A549 (cell line): ENCODE results near the gene THSD7A. TPM values are rescaled to one million over a fixed set of nuclear protein-coding genes. Genes with fewer than 3 reads are reported as not detected.

Experiments
- ATAC-seq, 2 experiments: fragments of 200-7000 bp in 1 of 2; fragments of >200 bp in 1 of 2; cut with Nextera tagmentation in 1 of 2; cut with Tn5 transposase in 1 of 2; 3 replicates each; pipeline versions ENCODE4 v1.8.0 to v1.9.1; 2018 to 2020; ENCODE audit warnings: mild to moderate bottlenecking in 1 of 2, moderate library complexity in 1 of 2
- CTCF ChIA-PET: fragments of 300-600 bp; sonication (Branson Sonifier 250); formaldehyde crosslinking; extraction: SDS; loops from one replicate; lab custom pipeline; 2021; ENCODE audit warnings: antibody characterized with exemption, inconsistent platforms; lab: Yijun Ruan, JAX
- POLR2A ChIA-PET: fragments of 350-600 bp; formaldehyde crosslinking; extraction: SDS; loops from one replicate; lab custom pipeline; 2021; ENCODE audit warnings: antibody characterized with exemption, inconsistent platforms; lab: Yijun Ruan, JAX
- DNase-seq, 2 experiments: peaks; one replicate each; pipeline versions ENCODE4 v3.0.0 to v3.0.0-alpha.2; 2011 to 2016; ENCODE audit warnings: low read depth in 1 of 2, low spot score in 1 of 2
- FAIRE-seq: peaks from 2 replicates; lab custom pipeline; 2011; peaks lifted over from hg19 to GRCh38; lab: Jason Lieb, UNC
- H3K27ac ChIP-seq, 2 experiments: fragments of >200 bp; sonication (Bioruptor Twin); formaldehyde crosslinking; 3 replicates each; pipeline ENCODE4 v1.5.1; 2016 to 2017
- H3K4me1 ChIP-seq: fragments of >200 bp; sonication (Bioruptor Twin); formaldehyde crosslinking; 3 replicates; pipeline ENCODE4 v1.6.1; 2016
- H3K4me2 ChIP-seq: fragments of >200 bp; sonication (Bioruptor Twin); formaldehyde crosslinking; 3 replicates; pipeline ENCODE4 v1.6.1; 2016
- H3K4me3 ChIP-seq: fragments of >200 bp; sonication (Bioruptor Twin); formaldehyde crosslinking; 3 replicates; pipeline ENCODE4 v1.5.1; 2016
- H3K9me3 ChIP-seq: fragments of >200 bp; sonication (Bioruptor Twin); formaldehyde crosslinking; 3 replicates; pipeline ENCODE4 v1.6.1; 2016
- BHLHE40 ChIP-seq: IDR thresholded peaks from 2 replicates; pipeline ENCODE4 v1.6.1; 2012; ENCODE audit warnings: low read depth, low read length, inconsistent platforms
- CEBPB ChIP-seq, 2 experiments: fragments of >200 bp in 1 of 2; sonication (Bioruptor Twin) in 1 of 2; formaldehyde crosslinking in 1 of 2; IDR thresholded peaks; 2 replicates each; pipeline ENCODE4 v1.6.1; 2012 to 2016
- CHD2 ChIP-seq: fragments of 150-350 bp; IDR thresholded peaks from 2 replicates; pipeline ENCODE4 v1.6.1; 2014; ENCODE audit warnings: low read length; ENCODE audit not compliant: partially characterized antibody
- CHD4 ChIP-seq: fragments of 200-600 bp; sonication (generic); IDR thresholded peaks from 2 replicates; pipeline ENCODE4 v1.6.1; 2016; ENCODE audit warnings: antibody characterized with exemption, mild to moderate bottlenecking, borderline replicate concordance
- EP300 ChIP-seq, 2 experiments: fragments of >200 bp; sonication (Bioruptor Twin); formaldehyde crosslinking; IDR thresholded peaks; 2 replicates in 1 of 2; 3 replicates in 1 of 2; pipeline ENCODE4 v1.6.1; 2016 to 2017
- ESRRA ChIP-seq: fragments of 150-350 bp; IDR thresholded peaks from 2 replicates; pipeline ENCODE4 v1.6.1; 2014; ENCODE audit warnings: mild to moderate bottlenecking, low read length, borderline replicate concordance
- FOSL2 ChIP-seq, 2 experiments: fragments of 450-650 bp in 1 of 2; fragments of >200 bp in 1 of 2; sonication (Bioruptor Twin) in 1 of 2; formaldehyde crosslinking; IDR thresholded peaks; 2 replicates each; pipeline versions ENCODE4 v1.5.0 to v1.6.1; 2016 to 2020; ENCODE audit warnings: mild to moderate bottlenecking in 1 of 2, moderate library complexity in 1 of 2
- HDAC2 ChIP-seq: fragments of 200-600 bp; sonication (generic); IDR thresholded peaks from 2 replicates; pipeline ENCODE4 v1.6.1; 2016
- HOXA7 ChIP-seq: fragments of 250-450 bp; sonication (Bioruptor Pico); IDR thresholded peaks from 2 replicates; pipeline ENCODE4 v1.5.0; 2020; ENCODE audit warnings: mild to moderate bottlenecking, moderate library complexity
- HOXB13 ChIP-seq: fragments of 250-450 bp; sonication (Bioruptor Pico); IDR thresholded peaks from 2 replicates; pipeline ENCODE4 v1.5.0; 2020; ENCODE audit warnings: low read depth, mild to moderate bottlenecking, moderate library complexity
- NFE2L2 ChIP-seq: fragments of 150-350 bp; conservative IDR thresholded peaks from 2 replicates; pipeline ENCODE4 v1.6.1; 2014; ENCODE audit warnings: low read length
- NR3C1 ChIP-seq: fragments of >200 bp; sonication (Bioruptor Twin); formaldehyde crosslinking; IDR thresholded peaks from 3 replicates; pipeline ENCODE4 v1.6.1; 2017
- PHF8 ChIP-seq: fragments of 200-600 bp; sonication (generic); IDR thresholded peaks from 2 replicates; pipeline ENCODE4 v1.6.1; 2016; ENCODE audit warnings: low read depth, mild to moderate bottlenecking, antibody characterized with exemption, moderate library complexity, borderline replicate concordance
- POLR2AphosphoS2 ChIP-seq: conservative IDR thresholded peaks from 2 replicates; pipeline ENCODE4 v1.6.1; 2012; ENCODE audit warnings: low read length, improper control_type of control experiment, inconsistent platforms
- RAD21 ChIP-seq, 2 experiments: fragments of >200 bp in 1 of 2; sonication (Bioruptor Twin) in 1 of 2; formaldehyde crosslinking in 1 of 2; IDR thresholded peaks in 1 of 2; conservative IDR thresholded peaks in 1 of 2; 2 replicates in 1 of 2; 3 replicates in 1 of 2; pipeline ENCODE4 v1.6.1; 2012 to 2018; ENCODE audit warnings: inconsistent platforms in 1 of 2
- RARB ChIP-seq: fragments of 250-450 bp; sonication (Bioruptor Pico); IDR thresholded peaks from 2 replicates; pipeline ENCODE4 v1.8.0; 2021; ENCODE audit warnings: mild to moderate bottlenecking, moderate library complexity
- RCOR1 ChIP-seq: fragments of 150-350 bp; IDR thresholded peaks from 2 replicates; pipeline ENCODE4 v1.6.1; 2014; ENCODE audit warnings: antibody characterized with exemption, low read length, low read depth
- TFCP2L1 ChIP-seq: fragments of 250-450 bp; sonication (Bioruptor Pico); IDR thresholded peaks from 2 replicates; pipeline ENCODE4 v1.5.0; 2021; ENCODE audit warnings: mild to moderate bottlenecking
- ZFP36 ChIP-seq: fragments of 450-650 bp; IDR thresholded peaks from 2 replicates; pipeline ENCODE4 v1.6.1; 2014; ENCODE audit warnings: borderline replicate concordance; ENCODE audit not compliant: partially characterized antibody
- ZNF302 ChIP-seq: fragments of 250-450 bp; sonication (Bioruptor Pico); IDR thresholded peaks from 2 replicates; pipeline ENCODE4 v1.9.0; 2021; ENCODE audit warnings: inconsistent platforms, mild to moderate bottlenecking, moderate library complexity
- ZSCAN20 ChIP-seq: fragments of 250-450 bp; sonication (Bioruptor Pico); IDR thresholded peaks from 2 replicates; pipeline ENCODE4 v1.8.0; 2022; ENCODE audit warnings: mild to moderate bottlenecking, moderate library complexity
- WGBS: methylation state at CpG from one replicate; pipeline ENCODE4 v1.1.6; 2017; ENCODE audit errors: missing lambda C conversion rate; 5-methylcytosine and 5-hydroxymethylcytosine counted together
- polyA plus RNA-seq, 4 experiments: library from polyadenylated mRNA; depleted of rRNA in 3 of 4; stranded (reverse); fragments of >200 nt; fragmentation: RNase III in 1 of 4; extraction: RNeasy Plus Mini Kit Qiagen cat#74134 plus additional on column Dnase treatment in 1 of 4; gene quantifications; 2 replicates in 3 of 4; 3 replicates in 1 of 4; pipeline ENCODE4 v1.2.3, GENCODE V29; 2011 to 2017
- TF ChIP-seq, protein P1 (sequence below): fragments of >200 bp; sonication (Bioruptor Twin); formaldehyde crosslinking; IDR thresholded peaks from 2 replicates; pipeline ENCODE4 v1.6.1; 2016
- TF ChIP-seq, protein P2 (sequence below): fragments of 250-450 bp; sonication (Bioruptor Pico); IDR thresholded peaks from 2 replicates; pipeline ENCODE4 v1.5.0; 2021; ENCODE audit warnings: mild to moderate bottlenecking, moderate library complexity, borderline replicate concordance
- TF ChIP-seq, protein P3 (sequence below): fragments of 250-450 bp; sonication (Bioruptor Pico); IDR thresholded peaks from 2 replicates; pipeline ENCODE4 v1.5.0; 2020; ENCODE audit warnings: low read depth, mild to moderate bottlenecking, moderate library complexity
- TF ChIP-seq, protein P4 (sequence below): fragments of >200 bp; sonication (Bioruptor Twin); formaldehyde crosslinking; IDR thresholded peaks from 3 replicates; pipeline ENCODE4 v1.6.1; 2016

The THSD7A gene
- polyA plus RNA-seq, 2 of the 4 experiments (the other 2 are of a cell fraction): 5.7 to 11.8 TPM

DNA sequence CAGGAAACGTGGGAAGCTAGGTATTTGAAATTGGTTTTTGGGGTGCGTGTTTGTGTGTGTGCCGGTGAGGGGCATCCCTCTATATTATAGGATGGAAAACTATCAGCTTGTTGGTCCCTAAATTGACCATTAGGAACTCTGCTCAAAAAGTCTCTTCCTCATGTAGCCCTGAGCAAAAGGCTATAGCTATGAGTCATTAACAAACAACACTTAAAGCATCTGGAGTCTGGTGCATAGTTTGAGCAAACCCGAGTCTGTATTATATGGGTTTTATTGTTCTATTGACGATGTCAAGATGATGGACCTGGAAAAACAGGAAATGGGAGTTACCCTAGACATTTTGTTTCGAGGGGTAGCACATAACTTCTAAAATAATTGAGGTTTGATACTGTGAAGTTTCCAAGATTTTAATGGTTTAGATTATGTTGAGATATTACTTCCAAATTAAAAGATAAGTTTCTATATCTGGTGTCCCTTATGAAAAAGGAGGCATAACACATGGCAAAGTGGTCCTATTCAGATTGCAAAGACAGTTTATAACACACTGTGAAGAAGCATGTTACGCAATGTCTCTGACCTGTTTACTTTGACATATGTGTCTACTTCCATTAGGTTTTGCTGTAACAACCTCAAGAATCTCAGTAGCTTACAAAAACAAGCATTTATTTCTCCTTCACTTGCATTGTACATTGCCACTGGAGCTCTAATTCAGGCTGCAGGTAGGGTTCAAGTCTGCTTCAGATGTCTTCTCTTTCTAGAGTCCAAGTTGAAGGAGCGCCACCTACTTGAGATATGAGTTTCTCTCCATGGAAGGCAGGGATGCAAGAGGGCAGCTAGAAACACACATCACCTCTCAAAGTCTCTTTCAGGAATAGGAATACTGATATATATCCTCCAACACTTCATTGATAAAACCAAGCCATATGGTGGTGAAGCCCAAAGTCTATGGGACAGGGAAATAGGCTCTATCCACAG is 500.6 kb downstream of the THSD7A start:
- DNase-seq (no peak), ATAC-seq (no peak), FAIRE-seq (no peak)
- TF ChIP-seq CEBPB (IDR thresholded peaks at IDR 0.05) (peak in 1 of 2 experiments; percentile 53; a peak in 2 of 4 replicates), HOXB13 (no peak), ESRRA (no peak), NFE2L2 (no peak), HDAC2 (no peak)
- Histone ChIP-seq H3K4me3 (no peak overlapping the region), H3K4me2 (no peak overlapping the region), H3K9me3 (no peaks in the 10 kb centered on the region), H3K27ac (no peak overlapping the region), H3K4me1 (no peaks in the 10 kb centered on the region)
- POLR2A ChIA-PET: no interaction called here
- WGBS: 27% methylated on average over 8 of the region's 8 CpGs
- CTCF ChIA-PET: interaction anchor here (1.1 kb wide), 1 partner anchor 220 kb away, joined by 3 read pairs; no protein-coding TSS in a partner anchor

DNA sequence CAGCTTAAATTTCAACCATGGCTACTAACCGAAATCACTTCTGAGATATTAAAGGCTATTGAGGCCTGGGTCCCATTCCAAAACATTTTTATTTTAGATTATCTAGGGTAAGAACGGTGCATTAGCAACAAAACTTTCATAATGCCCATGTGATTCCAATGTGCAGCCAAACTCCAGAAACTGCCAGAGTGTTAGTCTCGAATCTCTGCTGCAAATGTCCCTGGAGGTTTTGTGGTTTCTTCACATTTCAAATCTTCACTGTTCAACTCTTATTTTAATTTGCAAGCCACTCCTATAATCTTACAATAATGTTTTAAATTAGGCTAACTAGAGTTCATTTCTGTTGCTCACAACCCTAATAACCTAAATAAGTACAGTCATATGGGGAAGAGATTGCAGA is 501.3 kb downstream of the THSD7A start:
- no peak for ATAC-seq
- TF ChIP-seq ZSCAN20 (CRISPR knock-in tag): no peak
- TF ChIP-seq, protein P1, sequence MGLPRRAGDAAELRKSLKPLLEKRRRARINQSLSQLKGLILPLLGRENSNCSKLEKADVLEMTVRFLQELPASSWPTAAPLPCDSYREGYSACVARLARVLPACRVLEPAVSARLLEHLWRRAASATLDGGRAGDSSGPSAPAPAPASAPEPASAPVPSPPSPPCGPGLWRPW: no peak
- no peak for TF ChIP-seq RARB
- TF ChIP-seq NR3C1: no peak
- TF ChIP-seq EP300 (IDR thresholded peaks at IDR 0.05): no peak
- no peak for TF ChIP-seq HOXB13
- TF ChIP-seq, protein P2, sequence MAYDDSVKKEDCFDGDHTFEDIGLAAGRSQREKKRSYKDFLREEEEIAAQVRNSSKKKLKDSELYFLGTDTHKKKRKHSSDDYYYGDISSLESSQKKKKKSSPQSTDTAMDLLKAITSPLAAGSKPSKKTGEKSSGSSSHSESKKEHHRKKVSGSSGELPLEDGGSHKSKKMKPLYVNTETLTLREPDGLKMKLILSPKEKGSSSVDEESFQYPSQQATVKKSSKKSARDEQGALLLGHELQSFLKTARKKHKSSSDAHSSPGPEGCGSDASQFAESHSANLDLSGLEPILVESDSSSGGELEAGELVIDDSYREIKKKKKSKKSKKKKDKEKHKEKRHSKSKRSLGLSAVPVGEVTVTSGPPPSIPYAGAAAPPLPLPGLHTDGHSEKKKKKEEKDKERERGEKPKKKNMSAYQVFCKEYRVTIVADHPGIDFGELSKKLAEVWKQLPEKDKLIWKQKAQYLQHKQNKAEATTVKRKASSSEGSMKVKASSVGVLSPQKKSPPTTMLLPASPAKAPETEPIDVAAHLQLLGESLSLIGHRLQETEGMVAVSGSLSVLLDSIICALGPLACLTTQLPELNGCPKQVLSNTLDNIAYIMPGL (CRISPR knock-in tag): no peak
- TF ChIP-seq PHF8: no peak
- TF ChIP-seq HDAC2: no peak
- no peak for TF ChIP-seq TFCP2L1 (CRISPR knock-in tag)
- TF ChIP-seq ESRRA: no peak
- no peak for TF ChIP-seq CHD2
- TF ChIP-seq, protein P3, sequence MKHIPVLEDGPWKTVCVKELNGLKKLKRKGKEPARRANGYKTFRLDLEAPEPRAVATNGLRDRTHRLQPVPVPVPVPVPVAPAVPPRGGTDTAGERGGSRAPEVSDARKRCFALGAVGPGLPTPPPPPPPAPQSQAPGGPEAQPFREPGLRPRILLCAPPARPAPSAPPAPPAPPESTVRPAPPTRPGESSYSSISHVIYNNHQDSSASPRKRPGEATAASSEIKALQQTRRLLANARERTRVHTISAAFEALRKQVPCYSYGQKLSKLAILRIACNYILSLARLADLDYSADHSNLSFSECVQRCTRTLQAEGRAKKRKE (CRISPR knock-in tag): no peak
- no peak for TF ChIP-seq FOSL2 (IDR thresholded peaks at IDR 0.05)
- TF ChIP-seq FOSL2 (CRISPR knock-in tag; IDR thresholded peaks at IDR 0.05): no peak
- TF ChIP-seq ZFP36: no peak
- CTCF ChIA-PET: no interaction called here
- Histone ChIP-seq H3K4me1 (no peaks in the 10 kb centered on the region), H3K9me3 (no peaks in the 10 kb centered on the region), H3K4me3 (no peak overlapping the region), H3K27ac (no peak overlapping the region), H3K4me2 (no peak overlapping the region)
- DNase-seq: no peak
- WGBS: 30% methylated on average over 3 of the region's 3 CpGs
- POLR2A ChIA-PET: no interaction called here
- FAIRE-seq: no peak

DNA sequence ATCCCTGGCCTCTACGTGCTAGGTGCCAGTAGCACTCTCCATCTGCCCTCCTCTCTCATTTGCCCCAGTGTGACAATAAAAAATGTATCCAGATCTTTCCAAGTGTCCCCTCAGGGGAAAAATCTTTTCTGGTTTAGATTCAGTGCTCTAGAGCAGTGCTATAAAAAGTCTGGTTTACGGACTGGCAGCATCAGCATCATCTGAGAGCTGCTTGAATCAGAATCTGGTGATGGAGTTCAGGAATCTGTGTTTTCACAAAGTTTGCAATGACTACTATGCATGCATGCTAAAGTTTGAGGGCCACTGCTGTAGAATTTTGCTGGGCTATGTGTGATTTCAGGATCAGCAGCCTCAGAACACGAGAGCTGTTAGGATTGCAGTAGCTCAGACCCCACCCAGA is 501.8 kb downstream of the THSD7A start:
- Histone ChIP-seq H3K4me2 (no peak overlapping the region), H3K27ac (no peak overlapping the region), H3K4me3 (no peak overlapping the region), H3K9me3 (no peaks in the 10 kb centered on the region), H3K4me1 (no peaks in the 10 kb centered on the region)
- no peak for DNase-seq
- WGBS: 30% methylated on average over 3 of the region's 3 CpGs
- TF ChIP-seq POLR2AphosphoS2 (no peak), RCOR1 (no peak), RAD21 (conservative IDR thresholded peaks at IDR 0.05 in 1 of 2, IDR thresholded peaks at IDR 0.05 in 1 of 2) (no peak), ZSCAN20 (CRISPR knock-in tag) (no peak), HOXA7 (CRISPR knock-in tag) (no peak), PHF8 (no peak), ZNF302 (no peak), CHD4 (no peak), NFE2L2 (no peak), ESRRA (no peak), BHLHE40 (no peak)
- TF ChIP-seq, protein P3 (CRISPR knock-in tag): no peak
- TF ChIP-seq, protein P4, sequence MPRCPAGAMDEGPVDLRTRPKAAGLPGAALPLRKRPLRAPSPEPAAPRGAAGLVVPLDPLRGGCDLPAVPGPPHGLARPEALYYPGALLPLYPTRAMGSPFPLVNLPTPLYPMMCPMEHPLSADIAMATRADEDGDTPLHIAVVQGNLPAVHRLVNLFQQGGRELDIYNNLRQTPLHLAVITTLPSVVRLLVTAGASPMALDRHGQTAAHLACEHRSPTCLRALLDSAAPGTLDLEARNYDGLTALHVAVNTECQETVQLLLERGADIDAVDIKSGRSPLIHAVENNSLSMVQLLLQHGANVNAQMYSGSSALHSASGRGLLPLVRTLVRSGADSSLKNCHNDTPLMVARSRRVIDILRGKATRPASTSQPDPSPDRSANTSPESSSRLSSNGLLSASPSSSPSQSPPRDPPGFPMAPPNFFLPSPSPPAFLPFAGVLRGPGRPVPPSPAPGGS: no peak
- POLR2A ChIA-PET: no interaction called here
- no peak for FAIRE-seq
- no peak for ATAC-seq
- CTCF ChIA-PET: no interaction called here
